ENCODE data around the gene PCAT6.
"Not testable (repeated sequence)": the region's sequence is repeated elsewhere in the genome, so short reads cannot be mapped to it uniquely, and the experiment has no call there.

PCAT6 gene

DNA sequence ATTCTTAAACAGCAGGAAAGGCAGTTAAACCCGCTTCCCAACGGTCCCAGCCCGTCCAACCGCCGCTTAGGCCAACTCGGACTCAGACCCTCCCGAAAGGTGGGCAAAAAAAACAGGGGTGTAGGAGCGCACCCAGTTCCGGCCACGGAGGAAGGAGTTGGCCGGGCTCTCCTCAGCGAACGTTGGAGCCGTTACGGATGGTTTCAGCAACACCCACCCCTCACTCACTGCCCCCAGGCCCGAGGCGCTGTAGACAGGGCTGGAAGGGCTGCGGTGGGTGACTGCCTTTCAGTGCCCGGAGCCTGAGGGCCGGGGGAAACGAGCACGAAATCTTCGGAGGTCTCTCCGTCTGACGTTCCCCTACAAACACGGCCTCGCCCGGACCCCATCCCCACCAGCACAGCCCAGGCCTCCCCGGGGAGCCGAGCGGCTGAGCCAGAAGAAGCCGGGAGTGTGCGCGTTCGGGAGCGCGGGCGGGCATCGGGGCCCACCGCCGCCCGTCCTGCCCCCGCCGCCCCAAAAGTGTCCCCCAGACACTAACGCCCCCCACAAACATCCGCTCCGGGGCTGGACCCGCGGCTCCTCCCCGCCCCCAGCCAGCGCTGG is 3.8 kb upstream of the PCAT6 start:
- DNase-seq (ENCODE audit: low read depth in 3 of 3, low spot score in 1 of 3): peak in 1 of 3 donors; percentile 12

DNA sequence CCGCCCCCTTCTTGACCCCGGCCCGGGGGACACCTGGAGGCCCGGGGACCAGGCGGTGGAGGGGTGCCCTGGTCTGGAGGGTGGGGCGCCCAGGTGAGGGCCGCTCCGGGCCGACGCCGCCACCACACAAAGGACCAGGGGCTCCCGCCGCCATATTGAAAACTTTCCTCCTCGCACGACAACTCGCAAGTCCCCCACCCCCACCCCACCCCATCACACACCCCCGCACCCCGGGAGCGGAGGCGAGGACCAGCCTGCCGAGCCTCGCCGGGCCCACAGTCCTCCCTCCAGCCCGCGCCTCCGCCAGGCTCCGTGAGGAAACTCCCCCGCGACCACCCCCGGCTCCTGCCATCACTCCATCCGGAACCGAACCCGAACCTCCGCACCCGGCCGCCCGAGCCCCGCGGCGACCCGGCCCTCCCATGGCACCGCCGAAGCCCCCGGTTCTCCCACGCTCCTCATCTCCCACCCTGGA is 3.3 kb upstream of the PCAT6 start:
- DNase-seq (ENCODE audit: low read depth in 3 of 3, low spot score in 1 of 3): peak in 1 of 3 donors; percentile 33

DNA sequence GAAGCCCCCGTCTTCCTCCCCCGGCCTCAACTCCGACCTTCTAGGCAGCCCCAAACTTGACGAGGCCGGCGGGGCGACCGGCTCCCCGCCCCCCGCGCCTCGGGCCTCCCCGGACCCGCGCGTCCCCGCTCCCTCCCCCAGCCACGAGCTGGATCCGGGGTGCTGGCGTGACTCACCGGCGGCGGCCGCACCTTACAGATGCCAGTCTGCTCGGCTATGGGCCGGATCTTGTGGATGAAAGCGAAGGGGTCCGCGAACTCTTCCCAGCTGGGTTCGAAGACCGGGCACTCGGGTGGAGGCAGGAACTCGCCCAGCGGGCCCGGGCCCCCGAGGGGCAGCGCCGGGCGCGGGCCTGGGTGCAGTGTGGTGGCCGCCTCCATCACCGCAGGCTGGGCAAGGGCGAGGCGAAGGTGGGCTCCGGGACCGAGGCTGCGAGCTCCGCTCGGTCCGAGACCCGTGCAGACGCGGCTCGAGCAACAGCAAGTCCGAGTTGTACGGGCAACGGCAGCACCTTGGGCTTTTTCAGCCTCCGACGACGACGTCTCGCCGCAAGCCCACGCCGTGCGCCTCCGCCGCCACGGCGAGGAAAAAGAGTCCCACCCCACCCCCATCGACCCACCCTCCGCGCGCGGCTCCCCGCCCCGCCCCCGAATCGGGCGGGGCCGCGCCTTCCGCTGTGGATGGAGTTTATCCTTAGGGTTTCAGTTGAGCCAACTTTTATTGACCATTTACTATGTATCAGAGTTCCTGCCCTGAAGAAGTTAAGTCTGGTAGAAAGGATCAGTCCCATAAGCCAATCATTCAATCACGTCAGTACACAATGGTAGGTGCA is 2.6 kb upstream of the PCAT6 start, which contains the start of gene KDM5B:
TSS of gene KDM5B (minus strand) at position 496 of the 832 bp plus-strand sequence. CDS start at position 380, 116 bp downstream.
- peak in 2 of 3 donors; percentile 39 to 53 for DNase-seq (ENCODE audit: low read depth in 3 of 3, low spot score in 1 of 3)

- DNase-seq (ENCODE audit: low read depth in 3 of 3, low spot score in 1 of 3): no peak
Observed at GRCh38 chr1:202809597-202810159, 1.1 kb upstream of the PCAT6 start.

DNA sequence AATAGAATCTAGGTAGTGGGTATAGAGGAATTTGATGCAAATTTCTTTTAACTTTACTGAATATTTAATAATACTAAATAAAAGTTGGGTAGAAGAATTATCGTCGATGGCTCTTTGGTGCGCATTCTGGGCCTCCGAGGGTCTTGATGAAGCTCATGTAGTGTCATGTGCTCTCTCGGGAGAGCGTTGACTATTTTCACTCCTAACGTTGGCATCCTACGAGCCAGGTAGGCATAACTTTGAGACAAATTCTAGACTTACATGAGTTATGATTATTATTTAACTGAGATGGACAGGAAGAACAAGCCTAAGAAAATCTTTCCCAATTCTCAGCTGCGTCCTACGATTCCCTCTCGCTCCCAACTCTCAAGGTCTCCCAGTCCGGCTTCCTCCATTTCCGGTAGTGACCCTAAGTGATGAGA is 550 bp upstream of the PCAT6 start:
- no peak for DNase-seq (ENCODE audit: low read depth in 3 of 3, low spot score in 1 of 3)

- DNase-seq (ENCODE audit: low read depth in 3 of 3, low spot score in 1 of 3): no peak
Observed at GRCh38 chr1:202811296-202812175, 782 bp downstream of the PCAT6 start.

DNA sequence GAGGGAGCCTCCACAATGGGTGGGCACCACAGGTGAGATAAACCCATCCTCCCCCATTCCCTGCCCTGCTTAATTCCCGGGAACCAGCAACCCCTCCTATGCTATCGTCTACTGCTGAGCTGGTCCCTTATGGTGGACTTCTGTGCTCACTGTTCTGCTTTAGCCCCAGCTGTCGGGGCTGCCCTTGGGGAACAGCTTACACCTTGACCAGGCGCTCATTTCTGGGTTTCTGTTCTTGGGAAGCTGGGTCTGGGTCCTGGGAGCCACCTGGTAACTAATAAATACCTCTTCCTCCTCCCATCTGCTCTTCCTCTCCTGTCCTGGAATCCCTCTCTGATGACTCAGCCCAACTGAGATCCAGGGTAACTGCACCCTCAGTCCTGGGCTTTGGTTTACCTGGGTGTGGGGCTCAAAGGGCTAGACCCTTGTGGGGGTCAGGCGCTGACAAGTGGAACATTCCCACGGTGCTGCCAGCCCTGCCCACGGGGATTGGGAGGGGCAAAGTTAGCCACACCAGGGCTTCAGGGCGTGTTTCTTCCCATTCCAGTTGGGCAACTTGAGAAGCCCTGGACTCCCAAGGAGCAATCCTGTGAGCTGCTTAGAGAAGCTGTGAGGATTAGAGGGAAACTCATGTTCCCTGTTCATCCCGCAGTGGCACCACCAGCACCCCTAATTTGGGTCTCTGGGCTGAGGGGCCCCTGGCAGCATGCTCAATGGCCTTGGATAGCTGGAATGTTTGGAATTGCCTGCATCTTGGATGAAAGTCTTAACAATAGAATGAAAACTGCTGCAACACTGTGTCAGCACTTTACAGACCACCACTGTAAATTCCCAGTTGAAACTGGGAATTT is 1.6 kb downstream of the PCAT6 start:
- DNase-seq (ENCODE audit: low read depth in 3 of 3, low spot score in 1 of 3): no peak

DNA sequence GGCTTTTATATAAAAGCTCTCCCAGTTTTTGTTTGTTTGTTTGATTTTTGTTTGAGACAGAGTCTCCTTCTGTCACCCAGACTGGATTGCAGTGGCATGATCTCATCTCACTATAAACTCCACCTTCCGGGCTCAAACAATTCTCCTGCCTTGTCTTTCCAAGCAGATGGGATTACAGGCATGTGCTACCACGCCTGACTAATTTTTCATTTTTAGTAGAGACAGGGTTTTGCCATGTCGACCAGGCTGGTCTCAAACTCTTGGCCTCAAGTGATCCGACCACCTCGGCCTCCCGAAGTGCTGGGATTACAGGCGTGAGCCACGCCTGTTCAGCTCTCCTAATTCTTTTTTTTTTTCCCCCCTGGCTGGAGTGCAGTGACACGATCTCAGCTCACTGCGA is 4.4 kb downstream of the PCAT6 start:
- DNase-seq (ENCODE audit: low read depth in 3 of 3, low spot score in 1 of 3): no peak

GRCh38 chr1:202818819-202819218 is 8.1 kb downstream of the PCAT6 start:
- DNase-seq (ENCODE audit: low read depth in 3 of 3, low spot score in 1 of 3): no peak

- no peak for DNase-seq (ENCODE audit: low read depth in 3 of 3, low spot score in 1 of 3)
Observed at GRCh38 chr1:202821467-202821866, 10.7 kb downstream of the PCAT6 start.

DNA sequence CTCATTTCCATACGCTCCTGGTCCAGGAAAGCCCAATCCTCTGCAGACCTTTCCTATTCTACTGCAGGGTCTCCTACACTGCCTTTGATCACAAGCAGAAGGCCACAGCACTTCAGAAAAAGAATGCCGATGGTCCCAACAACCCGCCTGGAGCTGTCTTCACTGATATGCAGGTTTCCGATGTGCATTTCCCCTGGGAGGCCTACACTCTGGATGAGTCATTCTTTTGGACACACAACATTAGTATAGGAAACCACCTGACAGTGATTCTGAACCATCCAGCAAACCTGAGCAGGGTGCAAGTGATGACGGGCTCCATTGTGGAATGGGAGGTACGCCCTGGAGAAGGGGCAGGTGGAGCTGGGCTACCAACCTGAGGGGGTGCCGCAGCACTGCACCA is 15.0 kb downstream of the PCAT6 start:
- no peak for DNase-seq (ENCODE audit: low read depth in 3 of 3, low spot score in 1 of 3)

- DNase-seq (ENCODE audit: low read depth in 3 of 3, low spot score in 1 of 3): not testable (repeated sequence)
Observed at GRCh38 chr1:202829223-202829622, 18.5 kb downstream of the PCAT6 start.

- DNase-seq (ENCODE audit: low read depth in 3 of 3, low spot score in 1 of 3): no peak
Observed at GRCh38 chr1:202831906-202832305, 21.2 kb downstream of the PCAT6 start.

DNA sequence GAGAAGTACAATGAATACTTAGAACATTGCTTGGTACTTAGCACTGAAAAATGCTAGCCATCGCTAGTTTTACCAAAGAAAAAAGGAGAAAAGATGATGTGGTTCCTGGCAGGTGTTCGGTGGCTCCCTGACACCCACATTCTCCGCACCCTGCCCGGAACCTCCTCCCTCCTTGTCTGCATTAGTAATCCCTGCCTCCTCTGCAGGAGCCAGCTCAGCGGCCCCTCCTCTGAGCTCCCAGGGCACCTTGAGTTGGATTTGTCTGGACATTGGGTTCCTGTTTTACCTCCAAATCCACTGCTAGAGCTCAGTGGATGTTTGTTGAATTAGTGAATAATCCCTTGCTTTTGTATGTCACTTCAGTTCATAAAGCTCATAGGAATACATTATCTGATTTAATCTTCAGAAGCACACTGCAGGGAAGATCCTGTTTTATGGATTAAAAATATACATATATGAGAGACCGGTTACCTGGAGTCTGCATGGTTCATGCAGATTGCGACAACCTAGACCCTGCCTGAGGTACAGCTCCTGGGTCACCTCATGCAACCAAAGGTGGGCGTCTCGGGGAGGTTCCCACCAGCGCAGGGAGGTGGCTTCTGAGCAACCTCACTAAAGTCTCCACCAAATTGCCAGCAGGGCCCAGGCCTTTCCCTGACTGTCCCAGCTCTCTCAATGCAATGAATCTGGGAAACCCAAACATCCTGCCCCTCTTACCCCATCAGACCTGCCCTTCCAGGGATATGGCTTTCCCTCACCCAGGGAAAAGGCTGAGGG is 24.2 kb downstream of the PCAT6 start:
- DNase-seq (ENCODE audit: low read depth in 3 of 3, low spot score in 1 of 3): no peak

DNA sequence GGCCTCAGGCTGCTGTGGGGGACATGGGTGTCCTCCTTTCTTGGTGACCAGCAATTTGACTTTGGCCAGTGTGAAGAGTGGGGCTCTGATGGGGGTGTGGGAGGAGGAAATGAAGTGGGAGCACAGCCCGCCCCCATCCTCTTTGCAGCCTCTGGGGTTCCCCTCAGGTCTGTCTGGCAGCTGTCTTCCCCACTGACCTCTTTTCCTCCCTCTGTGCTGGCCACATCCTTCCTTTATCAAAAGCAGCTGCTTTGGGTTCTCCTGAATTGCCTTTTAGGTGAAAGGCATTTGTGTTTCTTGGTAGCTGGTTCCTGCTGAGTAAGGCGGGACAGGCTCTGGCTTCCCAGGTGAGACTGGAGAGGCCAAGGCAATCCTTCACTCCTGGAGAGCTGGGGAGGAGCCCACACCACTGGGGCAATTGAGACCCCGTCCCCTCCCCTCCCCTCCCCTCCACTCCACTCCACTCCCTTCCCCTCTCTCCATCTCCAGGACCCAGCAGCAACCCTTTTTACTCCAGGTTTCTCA is 24.9 kb downstream of the PCAT6 start:
- DNase-seq (ENCODE audit: low read depth in 3 of 3, low spot score in 1 of 3): no peak

GRCh38 chr1:202836623-202837403 is 26.1 kb downstream of the PCAT6 start:
- no peak for DNase-seq (ENCODE audit: low read depth in 3 of 3, low spot score in 1 of 3)

GRCh38 chr1:202837746-202838262 is 27.1 kb downstream of the PCAT6 start:
- no peak for DNase-seq (ENCODE audit: low read depth in 3 of 3, low spot score in 1 of 3)

- DNase-seq (ENCODE audit: low read depth in 3 of 3, low spot score in 1 of 3): no peak
Observed at GRCh38 chr1:202843081-202843480, 32.3 kb downstream of the PCAT6 start.

Data from stimulated activated CD4-positive, alpha-beta T cell treated with anti-CD3 and anti-CD28 coated beads, TNF-alpha, amount 100 ng/mL, for 1 hour (primary cell).